Neuronal stem cell (in vitro differentiated cells): ENCODE results near the gene LPA.
"Not testable (repeated sequence)": the region's sequence is repeated elsewhere in the genome, so short reads cannot be mapped to it uniquely, and the experiment has no call there.

ENCODE experiments used
- DNase-seq: peaks from one replicate; pipeline ENCODE4 v3.0.0-alpha.2; 2013; ENCODE audit warnings: low spot score
- H2AFZ ChIP-seq: one replicate; pipeline ENCODE4 v1.6.1; 2013; ENCODE audit warnings: mild to moderate bottlenecking, low read length, inconsistent platforms
- H2AK5ac ChIP-seq: 2 replicates; pipeline ENCODE4 v1.6.1; 2013; ENCODE audit warnings: low read depth, mild to moderate bottlenecking, inconsistent platforms, low read length, moderate library complexity, mixed read lengths
- H2BK120ac ChIP-seq: 2 replicates; pipeline ENCODE4 v1.6.1; 2013; ENCODE audit warnings: low read depth, mild to moderate bottlenecking, inconsistent platforms, low read length, moderate library complexity, mixed read lengths
- H2BK12ac ChIP-seq: one replicate; pipeline ENCODE4 v1.6.1; 2013; ENCODE audit warnings: low read length, inconsistent platforms
- H2BK15ac ChIP-seq: 2 replicates; pipeline ENCODE4 v1.6.1; 2013; ENCODE audit warnings: mild to moderate bottlenecking, low read length, inconsistent platforms, mixed read lengths
- H2BK5ac ChIP-seq: one replicate; pipeline ENCODE4 v1.6.1; 2013; ENCODE audit warnings: inconsistent platforms, mild to moderate bottlenecking, low read length, moderate library complexity
- H3K14ac ChIP-seq: one replicate; pipeline ENCODE4 v1.6.1; 2013; ENCODE audit warnings: low read length, inconsistent platforms
- H3K18ac ChIP-seq: 2 replicates; pipeline ENCODE4 v1.6.1; 2013; ENCODE audit warnings: low read length, inconsistent platforms
- H3K23ac ChIP-seq: 2 replicates; pipeline ENCODE4 v1.6.1; 2013; ENCODE audit warnings: low read depth, mild to moderate bottlenecking, mixed read lengths, low read length, inconsistent platforms; ENCODE audit not compliant: poor library complexity
- H3K27ac ChIP-seq: replicated peaks from 3 replicates; pipeline ENCODE4 v1.5.1; 2013; ENCODE audit warnings: low read length, inconsistent platforms
- H3K27me3 ChIP-seq, 3 experiments: 2 replicates each; pipeline ENCODE4 v1.6.1; 2013; ENCODE audit warnings: low read length in 3 of 3, mild to moderate bottlenecking in 2 of 3, inconsistent platforms in 1 of 3, low read depth in 1 of 3, mixed read lengths in 1 of 3, moderate library complexity in 1 of 3; ENCODE audit not compliant: control insufficient read depth in 3 of 3, insufficient read depth in 3 of 3
- H3K36me3 ChIP-seq, 2 donors: replicated peaks in 1 of 2; 2 replicates each; pipeline ENCODE4 v1.6.1; 2013; ENCODE audit warnings: low read length in 2 of 2; ENCODE audit not compliant: control insufficient read depth in 2 of 2, insufficient read depth in 2 of 2
- H3K4ac ChIP-seq: 2 replicates; pipeline ENCODE4 v1.6.1; 2013; ENCODE audit warnings: inconsistent platforms, mild to moderate bottlenecking, low read length, moderate library complexity
- H3K4me1 ChIP-seq, 2 donors: 1 replicate in 1 of 2; 2 replicates in 1 of 2; pipeline ENCODE4 v1.6.1; 2013; ENCODE audit warnings: low read length in 2 of 2, low read depth in 1 of 2; ENCODE audit not compliant: control insufficient read depth in 2 of 2, insufficient read depth in 1 of 2
- H3K4me2 ChIP-seq: one replicate; pipeline ENCODE4 v1.6.1; 2013; ENCODE audit warnings: mild to moderate bottlenecking, low read length, inconsistent platforms; ENCODE audit not compliant: insufficient read depth, poor library complexity, severe bottlenecking
- H3K4me3 ChIP-seq, 2 donors: 2 replicates each; pipeline ENCODE4 v1.5.1; 2013; ENCODE audit warnings: low read length in 2 of 2, mild to moderate bottlenecking in 2 of 2, inconsistent platforms in 1 of 2, moderate library complexity in 1 of 2
- H3K79me1 ChIP-seq: one replicate; pipeline ENCODE4 v1.6.1; 2013; ENCODE audit warnings: low read depth, mild to moderate bottlenecking, inconsistent platforms, low read length, moderate library complexity
- H3K9ac ChIP-seq: one replicate; pipeline ENCODE4 v1.6.1; 2013; ENCODE audit warnings: mild to moderate bottlenecking, low read depth, low read length, inconsistent platforms; ENCODE audit not compliant: poor library complexity
- H3K9me3 ChIP-seq, 2 donors: replicated peaks in 1 of 2; 2 replicates each; pipeline versions ENCODE3 to v1.6.1; 2013; ENCODE audit warnings: low read length in 2 of 2, mild to moderate bottlenecking in 2 of 2, inconsistent platforms in 1 of 2, low read depth in 1 of 2, mixed read lengths in 1 of 2, moderate library complexity in 1 of 2; ENCODE audit not compliant: control insufficient read depth in 2 of 2, insufficient read depth in 1 of 2
- H4K8ac ChIP-seq: one replicate; pipeline ENCODE4 v1.6.1; 2013; ENCODE audit warnings: low read depth, mild to moderate bottlenecking, inconsistent platforms, low read length, moderate library complexity
- H4K91ac ChIP-seq: one replicate; pipeline ENCODE4 v1.6.1; 2013; ENCODE audit warnings: low read length, low read depth, mild to moderate bottlenecking, inconsistent platforms; ENCODE audit not compliant: poor library complexity
- WGBS, 2 donors: extraction: QIAGEN DNeasy Blood & Tissue Kit; methylation state at CpG; one replicate each; pipeline ENCODE4 v1.1.7; 2013; ENCODE audit warnings: missing lambda C conversion rate in 2 of 2, mixed read lengths in 1 of 2; ENCODE audit not compliant: insufficient read length in 2 of 2, insufficient replicate concordance in 1 of 2; ENCODE audit errors: extremely low coverage in 2 of 2; 5-methylcytosine and 5-hydroxymethylcytosine counted together

LPA gene

DNA sequence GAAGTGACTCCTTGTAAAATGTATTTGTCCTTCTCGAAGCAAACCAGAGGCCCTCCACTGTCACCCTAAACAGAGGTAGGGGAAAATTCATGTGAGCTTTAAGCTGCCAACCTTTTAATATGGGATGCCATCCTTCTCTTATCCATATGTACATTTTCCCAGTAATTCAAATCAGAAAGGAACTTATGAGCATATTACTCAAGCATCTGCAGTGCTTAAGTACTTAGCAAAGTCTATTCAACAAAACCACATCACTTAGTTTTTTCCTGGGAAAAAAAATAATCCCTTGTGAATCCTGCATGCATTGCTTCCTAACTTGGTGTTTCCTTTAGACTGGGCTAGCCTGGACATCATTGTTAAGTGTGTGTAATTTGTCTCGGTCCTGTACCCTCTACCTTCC is 132.2 kb downstream of the LPA start:
- Histone ChIP-seq H3K9me3 (no peaks in the 10 kb centered on the region), H3K4me1 (peaks cover 0 to 3% of the 10 kb centered on the region in 2 donors), H3K27ac (no peak overlapping the region), H3K9ac (no peak overlapping the region), H4K8ac (no peak overlapping the region), H3K14ac (no peak overlapping the region), H3K36me3 (no peaks in the 10 kb centered on the region), H2BK15ac (no peak overlapping the region), H3K18ac (no peak overlapping the region), H3K4me2 (no peak overlapping the region), H2BK120ac (no peak overlapping the region), H3K4me3 (no peak overlapping the region), H2AK5ac (no peak overlapping the region), H2BK5ac (no peak overlapping the region), H3K79me1 (no peaks in the 10 kb centered on the region), H3K4ac (no peak overlapping the region), H2AFZ (no peak overlapping the region), H3K23ac (no peak overlapping the region), H3K27me3 (peaks cover 0 to 5% (median 0%) of the 10 kb centered on the region in 3 experiments), H4K91ac (no peak overlapping the region), H2BK12ac (no peak overlapping the region)
- DNase-seq, result no peak
- WGBS, 2 donors, result no CpG with 5 or more reads among the region's 2 CpGs

DNA sequence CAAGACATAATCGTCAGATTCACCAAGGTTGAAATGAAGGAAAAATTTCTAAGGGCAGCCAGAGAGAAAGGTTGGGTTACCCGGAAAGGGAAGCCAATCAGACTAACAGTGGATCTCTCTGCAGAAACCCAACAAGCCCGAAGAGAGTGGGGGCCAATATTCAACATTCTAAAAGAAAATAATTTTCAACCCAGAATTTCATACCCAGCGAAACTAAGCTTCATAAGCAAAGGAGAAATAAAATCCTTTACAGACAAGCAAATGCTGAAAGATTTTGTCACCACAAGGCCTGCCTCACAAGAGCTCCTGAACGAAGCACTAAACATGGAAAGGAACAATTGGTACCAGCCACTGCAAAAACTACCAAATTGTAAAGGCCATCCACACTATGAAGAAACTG is 134.6 kb downstream of the LPA start:
- not testable (repeated sequence) for H2BK12ac ChIP-seq, H4K8ac ChIP-seq, H3K36me3 ChIP-seq, H3K23ac ChIP-seq, H2AFZ ChIP-seq, H3K9ac ChIP-seq, H3K14ac ChIP-seq, H3K4me2 ChIP-seq, H4K91ac ChIP-seq, H3K18ac ChIP-seq, DNase-seq, H3K4me1 ChIP-seq, H2BK5ac ChIP-seq, H3K9me3 ChIP-seq, H3K27ac ChIP-seq, H3K79me1 ChIP-seq, H3K27me3 ChIP-seq, H2BK120ac ChIP-seq, H3K4me3 ChIP-seq, H2BK15ac ChIP-seq, H3K4ac ChIP-seq, H2AK5ac ChIP-seq
- WGBS, 2 donors, result no CpG with 5 or more reads among the region's 5 CpGs

DNA sequence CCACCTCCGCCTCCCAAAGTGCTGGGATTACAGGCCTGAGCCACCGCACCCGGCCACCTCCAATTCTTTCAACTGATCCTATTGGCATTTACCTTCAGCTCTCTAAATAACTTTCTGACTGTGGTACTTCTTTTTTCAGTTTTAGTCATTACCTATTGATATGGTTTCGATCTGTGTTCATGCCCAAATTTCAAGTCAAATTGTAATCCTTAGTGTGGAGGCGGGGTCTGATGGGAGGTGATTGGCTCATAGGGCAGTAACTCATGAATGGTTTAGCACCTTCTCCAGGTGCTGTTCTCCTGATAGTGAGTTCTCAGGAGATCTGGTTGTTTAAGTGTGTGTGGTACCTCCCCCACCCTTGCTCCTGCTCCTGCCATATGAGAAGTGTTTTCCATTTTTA is 140.9 kb downstream of the LPA start:
- Histone ChIP-seq H3K27me3 (peaks cover 0 to 3% (median 0%) of the 10 kb centered on the region in 3 experiments), H4K8ac (no peak overlapping the region), H3K4me3 (no peak overlapping the region), H2BK120ac (no peak overlapping the region), H2BK5ac (no peak overlapping the region), H3K4ac (no peak overlapping the region), H2BK15ac (no peak overlapping the region), H3K27ac (no peak overlapping the region), H3K36me3 (no peaks in the 10 kb centered on the region), H2AK5ac (no peak overlapping the region), H3K9me3 (no peaks in the 10 kb centered on the region), H2AFZ (no peak overlapping the region), H3K4me1 (no peaks in the 10 kb centered on the region), H3K9ac (no peak overlapping the region), H3K79me1 (no peaks in the 10 kb centered on the region), H3K23ac (no peak overlapping the region), H4K91ac (no peak overlapping the region), H2BK12ac (no peak overlapping the region), H3K14ac (no peak overlapping the region), H3K4me2 (no peak overlapping the region), H3K18ac (no peak overlapping the region)
- no peak for DNase-seq
- no CpG with 5 or more reads among the region's 5 CpGs for WGBS, 2 donors

- H3K27ac ChIP-seq, result no peak overlapping the region
- DNase-seq, result peak; percentile 75
- no peaks in the 10 kb centered on the region for H3K9me3 ChIP-seq
- H3K27me3 ChIP-seq, result peaks cover 0 to 3% (median 0%) of the 10 kb centered on the region in 3 experiments
- peak overlapping the region; percentile 3 for H2BK5ac ChIP-seq
- H3K4ac ChIP-seq, result no peak overlapping the region
- peak overlapping the region; percentile 39 for H3K14ac ChIP-seq
- H3K4me2 ChIP-seq, result peak overlapping the region; percentile 54
- no peak overlapping the region for H2AK5ac ChIP-seq
- H3K4me3 ChIP-seq, result peak overlapping the region; percentile 61 to 80
- H2AFZ ChIP-seq, result peak overlapping the region; percentile 94
- H3K23ac ChIP-seq, result peak overlapping the region; percentile 89
- peak overlapping the region; percentile 91 for H3K18ac ChIP-seq
- no peaks in the 10 kb centered on the region for H3K4me1 ChIP-seq
- H3K36me3 ChIP-seq, result no peaks in the 10 kb centered on the region
- no peak overlapping the region for H4K8ac ChIP-seq
- peak overlapping the region; percentile 79 for H3K9ac ChIP-seq
- H2BK12ac ChIP-seq, result no peak overlapping the region
- no peak overlapping the region for H2BK120ac ChIP-seq
- H2BK15ac ChIP-seq, result no peak overlapping the region
- H4K91ac ChIP-seq, result no peak overlapping the region
- H3K79me1 ChIP-seq, result no peaks in the 10 kb centered on the region
- WGBS, 2 donors, result no CpG with 5 or more reads among the region's 73 CpGs
Observed at GRCh38 chr6:160520043-160520904, 143.8 kb downstream of the LPA start.
